ENCODE results near the gene IGF1R.

DNA sequence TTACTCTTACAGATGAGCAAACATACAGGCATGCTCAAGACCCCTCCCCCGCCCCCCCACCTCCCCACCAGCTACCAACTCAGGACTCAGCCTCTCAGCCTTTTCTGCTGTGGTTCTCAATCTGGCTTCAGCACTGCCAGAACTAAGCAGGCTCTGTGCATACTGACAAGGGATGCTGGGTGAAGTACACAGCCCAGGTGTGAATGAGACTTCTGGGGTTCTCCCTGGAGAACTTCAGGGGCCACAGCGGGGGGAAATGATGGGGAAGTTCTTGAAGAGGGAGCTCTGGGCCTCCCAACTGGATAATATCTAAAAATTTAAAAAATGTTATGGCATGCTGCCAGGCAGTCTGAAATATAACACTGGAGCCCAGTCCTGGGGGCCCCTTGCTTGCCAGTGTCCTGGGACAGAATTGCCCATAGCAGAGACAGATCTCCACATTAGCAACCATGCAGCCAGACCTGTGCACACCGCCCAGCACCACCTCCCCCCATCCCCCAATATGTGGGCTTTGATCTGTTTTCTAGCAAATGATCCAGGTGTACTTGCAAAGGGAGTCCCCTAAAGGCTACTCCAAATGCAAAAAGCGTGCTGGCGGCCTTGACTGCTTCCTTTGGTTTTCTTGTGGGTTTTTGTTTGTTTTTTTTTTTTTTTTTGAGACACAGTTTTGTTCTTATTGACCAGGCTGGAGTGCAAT lies 317.9 kb downstream of the IGF1R start:
- TF ChIP-seq CHD2 (IDR thresholded peaks at IDR 0.05; ENCODE audit: low read length) (no peak), EP300 (IDR thresholded peaks at IDR 0.05; ENCODE audit: borderline replicate concordance in 1 of 2, low read depth in 2 of 2, low read length in 2 of 2) (no peak), POLR2AphosphoS5 (IDR thresholded peaks at IDR 0.05; ENCODE audit: low read depth, low read length) (no peak), SUZ12 (IDR thresholded peaks at IDR 0.05; ENCODE audit: low read length) (no peak), EZH2 (IDR thresholded peaks at IDR 0.05; ENCODE audit: low read depth, low read length, severe bottlenecking) (no peak)
- TF ChIP-seq, protein P1, sequence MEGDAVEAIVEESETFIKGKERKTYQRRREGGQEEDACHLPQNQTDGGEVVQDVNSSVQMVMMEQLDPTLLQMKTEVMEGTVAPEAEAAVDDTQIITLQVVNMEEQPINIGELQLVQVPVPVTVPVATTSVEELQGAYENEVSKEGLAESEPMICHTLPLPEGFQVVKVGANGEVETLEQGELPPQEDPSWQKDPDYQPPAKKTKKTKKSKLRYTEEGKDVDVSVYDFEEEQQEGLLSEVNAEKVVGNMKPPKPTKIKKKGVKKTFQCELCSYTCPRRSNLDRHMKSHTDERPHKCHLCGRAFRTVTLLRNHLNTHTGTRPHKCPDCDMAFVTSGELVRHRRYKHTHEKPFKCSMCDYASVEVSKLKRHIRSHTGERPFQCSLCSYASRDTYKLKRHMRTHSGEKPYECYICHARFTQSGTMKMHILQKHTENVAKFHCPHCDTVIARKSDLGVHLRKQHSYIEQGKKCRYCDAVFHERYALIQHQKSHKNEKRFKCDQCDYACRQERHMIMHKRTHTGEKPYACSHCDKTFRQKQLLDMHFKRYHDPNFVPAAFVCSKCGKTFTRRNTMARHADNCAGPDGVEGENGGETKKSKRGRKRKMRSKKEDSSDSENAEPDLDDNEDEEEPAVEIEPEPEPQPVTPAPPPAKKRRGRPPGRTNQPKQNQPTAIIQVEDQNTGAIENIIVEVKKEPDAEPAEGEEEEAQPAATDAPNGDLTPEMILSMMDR (IDR thresholded peaks at IDR 0.05; ENCODE audit: control extremely low read depth in 1 of 3, insufficient read depth in 1 of 3, low read depth in 1 of 3, low read length in 3 of 3) = no peak
